ENCODE measurements around the gene TRH. TPM values are rescaled to one million over a fixed set of nuclear protein-coding genes. Genes with fewer than 3 reads are reported as not detected.

The TRH gene
- total RNA-seq, 2 experiments from 2014 or later = not detected

DNA sequence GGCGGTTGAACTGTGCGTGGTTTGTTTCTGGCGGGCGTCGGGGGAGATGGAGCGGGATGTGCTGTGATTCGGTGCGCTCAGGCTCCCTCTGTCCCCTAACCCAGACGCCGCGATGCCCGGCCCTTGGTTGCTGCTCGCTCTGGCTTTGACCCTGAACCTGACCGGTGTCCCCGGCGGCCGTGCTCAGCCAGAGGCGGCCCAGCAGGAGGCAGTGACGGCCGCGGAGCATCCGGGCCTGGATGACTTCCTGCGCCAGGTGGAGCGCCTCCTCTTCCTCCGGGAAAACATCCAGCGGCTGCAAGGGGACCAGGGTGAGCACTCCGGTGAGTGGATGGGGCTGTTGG, 1.2 kb downstream of the TRH start:
- DNase-seq (no peak), ATAC-seq (no peak)
- ChIA-PET CTCF (interaction anchor here (1.4 kb wide), 1 partner anchor 34 kb away, joined by 5 read pairs; no protein-coding TSS in a partner anchor), POLR2A (no interaction called here)
- H3K4me3 Mint-ChIP-seq = no peak overlapping the region
- H3K27ac Mint-ChIP-seq = no peak overlapping the region
- H3K4me1 Mint-ChIP-seq (ENCODE audit: low read depth) = peaks cover 7% of the 10 kb centered on the region
- TF ChIP-seq, protein P1, sequence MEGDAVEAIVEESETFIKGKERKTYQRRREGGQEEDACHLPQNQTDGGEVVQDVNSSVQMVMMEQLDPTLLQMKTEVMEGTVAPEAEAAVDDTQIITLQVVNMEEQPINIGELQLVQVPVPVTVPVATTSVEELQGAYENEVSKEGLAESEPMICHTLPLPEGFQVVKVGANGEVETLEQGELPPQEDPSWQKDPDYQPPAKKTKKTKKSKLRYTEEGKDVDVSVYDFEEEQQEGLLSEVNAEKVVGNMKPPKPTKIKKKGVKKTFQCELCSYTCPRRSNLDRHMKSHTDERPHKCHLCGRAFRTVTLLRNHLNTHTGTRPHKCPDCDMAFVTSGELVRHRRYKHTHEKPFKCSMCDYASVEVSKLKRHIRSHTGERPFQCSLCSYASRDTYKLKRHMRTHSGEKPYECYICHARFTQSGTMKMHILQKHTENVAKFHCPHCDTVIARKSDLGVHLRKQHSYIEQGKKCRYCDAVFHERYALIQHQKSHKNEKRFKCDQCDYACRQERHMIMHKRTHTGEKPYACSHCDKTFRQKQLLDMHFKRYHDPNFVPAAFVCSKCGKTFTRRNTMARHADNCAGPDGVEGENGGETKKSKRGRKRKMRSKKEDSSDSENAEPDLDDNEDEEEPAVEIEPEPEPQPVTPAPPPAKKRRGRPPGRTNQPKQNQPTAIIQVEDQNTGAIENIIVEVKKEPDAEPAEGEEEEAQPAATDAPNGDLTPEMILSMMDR (IDR thresholded peaks at IDR 0.05) = no peak
- no peaks in the 10 kb centered on the region for H3K36me3 Mint-ChIP-seq (ENCODE audit: low read depth)
- peaks cover 41% of the 10 kb centered on the region for H3K27me3 Mint-ChIP-seq
- H3K9me3 Mint-ChIP-seq = no peaks in the 10 kb centered on the region
- intact Hi-C loops (cut with micrococcal nuclease) = no loop called here

DNA sequence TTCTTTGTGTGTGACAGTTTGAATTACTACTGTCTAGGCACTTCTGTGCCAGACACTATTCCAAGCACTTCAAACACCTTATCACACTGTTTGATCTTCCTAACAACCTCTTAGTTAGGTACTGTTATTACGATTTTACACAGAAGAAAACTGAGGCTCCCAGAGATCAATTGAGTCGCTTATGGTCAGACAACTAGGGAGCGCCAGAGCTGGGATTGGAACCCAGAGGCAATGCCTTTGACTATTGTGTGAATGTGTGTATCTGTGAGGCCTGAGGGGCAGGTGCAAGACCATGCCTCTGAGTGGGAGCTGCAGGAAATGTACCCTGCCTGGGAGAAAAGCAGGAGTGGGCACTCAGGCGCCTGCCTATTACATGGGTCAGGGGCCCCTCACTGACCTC, 1.8 kb downstream of the TRH start:
- TF ChIP-seq, protein P1 (IDR thresholded peaks at IDR 0.05) = no peak
- Mint-ChIP-seq H3K4me1 (ENCODE audit: low read depth) (peaks cover 7% of the 10 kb centered on the region), H3K27ac (no peak overlapping the region), H3K27me3 (peaks cover 37% of the 10 kb centered on the region), H3K9me3 (no peaks in the 10 kb centered on the region), H3K36me3 (ENCODE audit: low read depth) (no peaks in the 10 kb centered on the region), H3K4me3 (no peak overlapping the region)
- CTCF ChIA-PET = interaction anchor here (0.6 kb wide), 1 partner anchor 11 kb away, joined by 3 read pairs; no protein-coding TSS in a partner anchor
- intact Hi-C loops (cut with micrococcal nuclease) = no loop called here
- POLR2A ChIA-PET = no interaction called here
- no peak for DNase-seq
- no peak for ATAC-seq

DNA sequence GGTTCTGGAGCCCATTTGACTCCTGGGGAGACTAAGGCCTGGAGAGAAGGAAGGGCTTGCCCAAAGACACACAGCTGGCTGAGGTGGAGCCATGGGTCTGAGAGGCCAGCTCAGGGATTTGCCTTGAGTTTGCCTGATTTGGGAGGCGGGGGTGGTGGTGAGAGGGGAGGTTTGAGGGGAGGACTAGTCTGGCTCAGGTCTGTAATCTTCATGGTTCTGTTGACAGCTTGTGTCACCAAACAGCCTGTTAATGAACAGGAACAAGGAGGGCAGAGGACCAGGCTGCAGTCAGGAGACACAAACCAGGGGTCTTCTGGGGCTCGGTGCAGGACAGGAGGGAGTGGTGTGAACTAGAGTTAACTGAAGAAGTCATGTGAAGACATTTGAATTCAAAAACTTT, 3.6 kb downstream of the TRH start:
- CTCF ChIA-PET = interaction anchor here (0.6 to 1.3 kb wide), 2 partner anchors 25 to 139 kb away, joined by 3 read pairs; no protein-coding TSS in a partner anchor
- Mint-ChIP-seq H3K4me1 (ENCODE audit: low read depth) (peaks cover 7% of the 10 kb centered on the region), H3K27ac (no peak overlapping the region), H3K4me3 (no peak overlapping the region), H3K27me3 (peaks cover 30% of the 10 kb centered on the region), H3K36me3 (ENCODE audit: low read depth) (no peaks in the 10 kb centered on the region), H3K9me3 (no peaks in the 10 kb centered on the region)
- TF ChIP-seq, protein P1 (IDR thresholded peaks at IDR 0.05) = no peak
- DNase-seq (no peak), ATAC-seq (no peak)
- intact Hi-C loops (cut with micrococcal nuclease) = no loop called here
- POLR2A ChIA-PET = no interaction called here

DNA sequence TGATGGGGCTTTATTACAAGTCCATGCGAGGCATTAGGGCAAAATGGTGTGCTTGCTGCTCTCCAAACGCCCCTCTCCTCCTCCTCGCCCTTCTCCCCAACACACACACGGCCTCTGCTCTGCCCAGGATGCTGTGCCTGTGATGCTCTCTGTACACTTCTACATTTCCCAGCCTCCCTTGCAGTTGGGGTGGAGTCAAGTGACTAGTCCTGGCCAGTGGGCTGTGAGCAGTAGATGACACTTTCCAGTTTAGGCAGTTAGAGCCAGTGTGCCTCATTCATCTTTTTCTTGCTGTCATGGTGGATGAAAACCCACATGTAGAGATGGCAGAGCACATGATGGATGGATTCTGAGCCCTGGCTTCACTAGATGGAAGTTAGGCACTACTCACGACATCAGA, 5.4 kb downstream of the TRH start:
- no peak for DNase-seq
- Mint-ChIP-seq H3K27ac (no peak overlapping the region), H3K27me3 (peaks cover 23% of the 10 kb centered on the region), H3K36me3 (ENCODE audit: low read depth) (no peaks in the 10 kb centered on the region), H3K4me1 (ENCODE audit: low read depth) (peaks cover 5% of the 10 kb centered on the region), H3K4me3 (no peak overlapping the region), H3K9me3 (no peaks in the 10 kb centered on the region)
- peak; percentile 51 for ATAC-seq
- intact Hi-C loops (cut with micrococcal nuclease) = no loop called here
- ChIA-PET CTCF (no interaction called here), POLR2A (no interaction called here)
- TF ChIP-seq, protein P1 (IDR thresholded peaks at IDR 0.05) = no peak

DNA sequence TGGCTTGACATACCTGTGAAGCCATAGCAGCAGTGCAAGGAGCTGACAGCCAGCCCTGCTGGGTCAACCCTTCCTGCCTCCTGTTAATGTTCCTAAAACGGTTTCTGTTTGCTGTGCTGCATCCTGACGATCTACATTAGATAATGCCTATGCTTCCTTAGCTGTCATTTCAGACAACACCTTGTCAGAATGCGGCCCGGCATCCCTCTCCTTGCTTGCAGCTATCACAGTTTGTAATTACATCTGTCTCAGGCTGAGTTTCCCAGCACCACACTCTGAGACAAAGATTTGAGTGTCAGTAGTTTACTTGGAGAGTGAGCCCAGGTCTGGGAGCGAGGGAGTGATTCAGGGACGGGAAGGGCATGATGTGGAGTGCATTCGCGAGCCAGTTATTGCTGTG, 9.0 kb downstream of the TRH start:
- peaks cover 2% of the 10 kb centered on the region for H3K27me3 Mint-ChIP-seq
- POLR2A ChIA-PET = no interaction called here
- no peak overlapping the region for H3K27ac Mint-ChIP-seq
- no peak for DNase-seq
- H3K9me3 Mint-ChIP-seq = no peaks in the 10 kb centered on the region
- H3K36me3 Mint-ChIP-seq (ENCODE audit: low read depth) = no peaks in the 10 kb centered on the region
- ATAC-seq = no peak
- TF ChIP-seq, protein P1 (IDR thresholded peaks at IDR 0.05) = no peak
- H3K4me3 Mint-ChIP-seq = no peak overlapping the region
- CTCF ChIA-PET = interaction anchor here (1.6 kb wide), 1 partner anchor 19 kb away, joined by 4 read pairs; no protein-coding TSS in a partner anchor
- intact Hi-C loops (cut with micrococcal nuclease) = no loop called here
- no peaks in the 10 kb centered on the region for H3K4me1 Mint-ChIP-seq (ENCODE audit: low read depth)
